ENCODE data around the gene AIPL1. TPM values are rescaled to one million over a fixed set of nuclear protein-coding genes. Genes with fewer than 3 reads are reported as not detected.

AIPL1 gene
- total RNA-seq, 1 experiment from 2014 or later: not detected

DNA sequence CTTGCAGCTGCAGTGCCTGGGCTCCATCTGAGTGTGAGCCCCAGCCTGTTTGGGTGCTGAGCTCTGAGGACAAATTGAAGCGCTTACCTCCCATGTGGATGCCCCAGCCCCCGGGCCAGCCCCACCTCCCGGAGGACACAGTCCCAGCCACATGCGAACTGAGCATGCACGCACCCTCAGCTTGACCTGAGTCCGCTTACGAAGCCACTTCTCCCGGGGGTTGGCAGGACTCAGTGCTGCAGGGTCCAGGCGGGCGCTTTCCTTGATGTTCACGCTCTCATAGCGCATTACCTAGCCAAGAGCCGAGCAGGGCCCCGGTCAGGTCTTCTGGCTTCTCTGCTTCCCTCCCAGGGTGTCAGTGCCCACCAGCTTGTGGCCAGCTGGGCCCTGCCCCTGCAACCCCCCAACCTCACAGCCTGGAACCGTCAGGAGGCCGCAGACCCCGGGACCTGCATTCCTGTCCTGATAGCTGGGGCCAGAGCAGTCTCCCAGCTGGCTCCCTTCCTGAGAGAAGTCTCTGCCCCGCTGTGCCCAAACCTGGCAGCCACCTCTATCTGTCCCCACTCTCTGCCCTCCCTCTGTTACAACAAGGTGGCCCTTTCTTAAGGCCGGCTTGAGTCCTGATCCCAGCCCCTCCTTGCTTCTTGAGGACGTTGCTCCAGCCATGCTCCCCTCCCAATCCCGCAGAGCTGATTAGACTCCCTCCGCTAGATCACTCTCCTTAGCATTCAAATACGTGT is 33.3 kb upstream of the AIPL1 start:
- peak; percentile 64 for DNase-seq (ENCODE audit: low spot score)
- in situ Hi-C loops (cut with HindIII; ENCODE audit: low sequenced_read_pairs): no loop called here

DNA sequence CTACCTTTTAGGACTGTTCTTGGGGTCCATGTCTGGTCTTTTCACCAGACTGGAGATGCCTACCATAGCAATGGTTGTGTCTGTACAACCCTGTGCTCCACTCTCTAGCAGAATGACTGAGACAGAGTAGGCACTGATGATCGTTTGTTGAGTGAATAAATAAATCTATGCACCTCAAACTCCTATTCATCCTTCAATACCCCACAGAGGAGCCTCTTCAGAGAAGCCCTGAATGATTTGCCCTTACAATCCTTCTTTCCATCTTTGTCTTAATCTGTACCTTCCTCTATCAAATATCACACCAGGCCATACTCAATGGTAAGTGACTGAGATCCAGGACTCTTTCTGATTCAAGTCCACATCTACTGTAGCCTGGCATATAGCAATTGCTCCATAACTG is 32.6 kb upstream of the AIPL1 start:
- no peak for DNase-seq (ENCODE audit: low spot score)
- in situ Hi-C loops (cut with HindIII; ENCODE audit: low sequenced_read_pairs): no loop called here

DNA sequence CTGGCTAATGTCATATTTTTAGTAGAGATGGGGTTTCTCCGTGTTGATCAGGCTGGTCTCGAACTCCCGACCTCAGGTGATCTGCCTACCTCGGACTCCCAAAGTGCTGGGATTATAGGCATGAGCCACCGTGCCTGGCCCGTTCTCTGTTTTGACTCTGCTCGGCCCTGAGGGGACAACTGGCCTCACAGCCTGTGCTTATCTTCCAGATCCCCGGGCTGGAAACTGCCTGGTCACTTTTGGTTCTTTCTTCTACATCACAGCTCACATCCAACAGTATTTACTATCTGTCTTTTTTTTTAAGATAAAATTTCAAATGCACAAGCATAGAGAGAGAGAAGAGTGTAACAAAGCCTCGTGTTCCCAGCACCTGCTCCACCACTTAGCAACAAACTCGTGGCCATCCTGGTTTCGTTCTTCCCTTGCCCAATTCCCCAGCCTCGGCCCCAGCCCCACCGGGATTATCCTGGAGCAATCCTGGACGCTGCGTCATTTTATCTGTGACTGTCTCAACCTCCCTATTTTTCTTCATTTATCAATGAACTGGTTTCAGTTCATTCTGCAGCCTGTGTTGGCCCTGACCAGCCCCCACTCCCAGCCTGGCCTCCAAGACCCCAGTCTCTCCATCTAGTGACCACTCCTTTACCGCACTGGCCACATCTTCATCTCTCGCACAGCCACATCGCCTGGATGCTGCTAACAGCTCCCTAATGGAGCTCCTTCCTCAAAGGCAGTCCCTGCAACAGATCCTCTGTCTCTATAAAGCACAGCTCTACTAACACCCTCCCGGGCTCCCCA is 30.5 kb upstream of the AIPL1 start:
- DNase-seq (ENCODE audit: low spot score): no peak
- in situ Hi-C loops (cut with HindIII; ENCODE audit: low sequenced_read_pairs): no loop called here

DNA sequence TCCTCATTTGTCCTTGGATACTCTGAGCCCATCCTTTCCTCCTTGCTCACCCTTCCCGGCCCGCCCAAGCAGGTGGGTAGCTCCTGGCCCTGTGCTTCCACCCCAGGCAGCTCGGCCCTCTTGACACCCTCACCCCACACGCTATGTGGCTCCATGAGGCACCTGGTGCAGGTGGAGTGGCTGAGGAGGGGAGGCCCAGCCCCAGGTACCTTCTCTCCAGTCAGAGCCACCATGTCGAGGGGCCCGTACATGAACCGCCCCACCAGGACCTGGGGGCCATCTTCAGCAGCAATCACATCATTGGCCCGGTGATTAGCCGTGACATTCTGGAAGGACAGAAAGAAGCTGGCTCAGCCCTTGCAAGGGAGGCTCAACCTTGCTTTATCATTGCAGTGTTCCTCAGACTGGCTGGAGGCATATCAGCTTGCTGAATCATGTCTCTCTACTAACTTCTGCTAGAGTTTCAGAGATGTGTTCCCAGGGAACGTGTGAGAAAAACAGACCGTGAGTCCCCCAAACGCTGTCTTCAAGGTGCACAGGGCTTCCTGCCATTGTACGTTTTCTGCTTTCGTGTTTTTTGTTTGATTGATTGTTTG is 29.6 kb upstream of the AIPL1 start:
- DNase-seq (ENCODE audit: low spot score): no peak
- in situ Hi-C loops (cut with HindIII; ENCODE audit: low sequenced_read_pairs): no loop called here

DNA sequence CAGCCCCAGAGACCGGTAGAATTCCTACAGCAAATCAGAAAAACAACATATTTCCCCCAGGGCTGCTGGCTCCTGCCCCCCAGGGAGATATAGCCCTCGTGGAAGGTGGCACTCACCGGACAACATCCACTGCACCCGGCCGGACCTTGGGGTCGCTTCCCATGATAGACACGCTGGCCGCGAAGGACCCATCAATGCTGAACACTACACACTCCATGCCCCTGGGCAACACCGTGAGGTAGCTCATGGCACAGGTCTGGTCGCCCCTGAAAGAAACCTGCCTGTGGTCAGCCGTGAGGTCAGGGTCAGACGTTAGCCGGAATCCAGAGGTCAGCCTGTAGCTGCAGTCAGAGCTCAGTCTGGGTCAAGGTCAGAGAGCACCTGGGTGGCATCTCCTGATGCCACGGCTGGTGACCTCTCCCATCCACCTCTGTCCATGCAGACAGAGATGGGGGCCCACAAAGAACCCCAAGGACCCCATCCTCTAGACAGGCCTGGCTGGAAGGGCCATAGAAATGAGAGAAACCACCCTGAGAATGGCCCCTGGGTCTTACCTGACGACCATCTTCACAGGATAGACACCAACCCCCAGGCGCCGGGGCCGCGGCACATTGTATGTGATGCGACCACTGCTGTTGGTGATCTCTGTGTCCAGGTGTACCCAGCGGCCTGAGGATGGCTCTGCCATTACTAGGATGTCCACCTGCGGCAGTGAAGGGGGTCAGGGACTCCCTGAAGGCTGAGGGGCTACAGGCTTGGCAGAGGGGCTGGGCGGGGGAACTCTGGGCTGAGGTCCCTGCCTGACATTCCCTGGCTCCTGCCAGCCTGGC is 28.9 kb upstream of the AIPL1 start:
- DNase-seq (ENCODE audit: low spot score): no peak
- in situ Hi-C loops (cut with HindIII; ENCODE audit: low sequenced_read_pairs): no loop called here

DNA sequence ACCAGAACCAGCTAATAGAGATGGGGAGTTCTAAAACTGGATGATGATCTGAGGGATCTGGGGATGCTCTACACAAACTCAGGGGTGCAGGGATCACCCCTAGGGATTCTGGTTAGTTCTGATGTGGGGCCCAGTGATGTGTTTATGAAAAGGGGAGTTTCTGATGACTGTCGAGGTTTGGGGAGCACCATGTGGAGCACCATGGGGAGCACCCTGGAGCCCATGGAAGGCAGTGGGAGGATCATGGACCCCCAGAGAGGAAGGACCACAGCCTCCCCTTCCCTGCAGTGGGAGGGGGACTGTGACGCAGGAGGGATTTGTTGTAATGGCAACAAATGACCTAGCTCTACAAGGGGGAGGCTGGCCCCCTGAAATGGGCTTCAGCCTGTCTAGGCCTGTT is 27.8 kb upstream of the AIPL1 start:
- DNase-seq (ENCODE audit: low spot score): no peak

DNA sequence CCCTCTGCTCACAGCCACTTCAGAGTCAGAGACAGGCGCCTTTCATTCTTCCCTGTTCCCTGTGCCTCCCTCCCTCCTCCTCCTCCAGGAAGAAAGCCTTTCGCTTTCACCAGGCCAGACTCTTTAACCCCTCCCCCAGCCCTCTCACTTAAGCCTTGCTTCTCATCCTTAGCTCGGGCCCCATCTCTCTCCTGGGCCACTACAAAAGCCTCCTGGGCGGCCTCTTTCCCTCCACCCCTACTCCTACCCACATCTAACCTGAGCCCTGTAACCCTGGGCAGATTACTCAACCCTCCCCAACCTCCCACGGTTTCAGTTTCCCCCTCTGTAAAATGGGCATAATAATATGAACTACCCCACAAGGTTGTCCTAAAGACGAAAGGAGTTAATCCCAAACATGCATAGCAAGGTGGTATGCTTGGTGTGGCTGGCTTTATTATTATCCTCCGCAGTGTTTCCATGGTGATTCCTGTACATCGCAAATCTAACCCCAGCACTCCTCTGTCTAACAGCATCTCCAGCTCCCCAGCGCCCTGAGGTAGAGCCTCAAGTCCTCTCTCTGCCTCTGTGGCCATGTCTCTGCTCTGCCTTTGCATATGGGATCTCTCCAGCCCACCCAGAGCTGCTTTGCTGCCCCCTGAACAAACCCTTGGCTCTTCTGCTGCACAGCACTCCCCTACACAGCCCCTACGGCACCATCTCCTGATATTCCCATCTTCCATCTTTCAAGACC is 27.0 kb upstream of the AIPL1 start:
- DNase-seq (ENCODE audit: low spot score): no peak
- in situ Hi-C loops (cut with HindIII; ENCODE audit: low sequenced_read_pairs): no loop called here

More for the DNA sequence above, 27.8 kb upstream of the AIPL1 start:
- in situ Hi-C loops (cut with HindIII; ENCODE audit: low sequenced_read_pairs): no loop called here

DNA sequence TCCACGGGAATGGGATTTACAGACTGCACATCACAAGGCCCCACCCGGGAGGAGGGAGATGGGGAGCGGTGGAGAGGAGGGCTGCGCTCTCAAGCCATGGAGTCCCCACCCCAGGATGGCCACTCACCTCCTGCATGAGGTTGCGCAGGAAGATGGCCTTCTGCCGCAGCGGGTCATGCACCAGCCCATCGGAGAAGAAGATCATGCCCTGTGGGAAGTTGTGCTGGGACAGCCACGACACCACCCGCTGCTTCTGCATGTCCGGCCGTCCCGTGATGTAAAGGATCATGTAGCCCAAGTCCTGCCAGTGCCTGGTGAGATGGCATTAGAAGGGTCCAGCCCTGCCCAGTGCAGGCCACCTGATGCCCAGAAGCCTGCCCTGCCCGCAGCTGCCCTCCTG is 26.3 kb upstream of the AIPL1 start:
- in situ Hi-C loops (cut with HindIII; ENCODE audit: low sequenced_read_pairs): no loop called here

DNA sequence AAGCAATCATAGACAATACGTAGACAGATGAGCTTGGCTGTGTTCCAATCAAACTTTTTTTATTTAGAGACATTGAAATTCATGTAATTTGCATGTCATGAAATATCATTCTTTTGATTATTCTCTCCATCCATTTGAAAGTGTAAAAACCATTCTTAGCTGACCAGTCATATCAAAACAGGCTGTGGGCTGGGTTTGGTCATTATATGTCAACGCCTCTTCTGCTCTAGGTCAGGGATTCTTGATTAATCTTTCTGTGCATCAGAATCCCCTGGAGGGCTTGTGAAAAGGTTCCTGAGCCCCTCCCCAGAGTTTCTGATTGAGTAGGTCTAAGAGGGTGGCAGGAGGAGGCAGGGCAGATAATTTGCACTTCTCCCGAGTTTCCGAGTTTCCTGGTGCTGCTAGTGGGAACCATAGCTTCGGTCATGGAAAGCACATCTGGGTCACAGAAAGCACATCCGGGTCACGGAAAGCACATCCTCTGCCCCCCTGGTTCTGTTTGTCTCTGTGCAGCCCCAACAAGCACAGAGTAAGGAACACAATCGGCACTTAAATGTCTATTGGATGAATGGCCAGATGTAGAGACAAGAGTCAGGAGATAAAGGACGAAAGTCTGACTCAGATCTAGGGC is 25.7 kb upstream of the AIPL1 start:
- no peak for DNase-seq (ENCODE audit: low spot score)
- in situ Hi-C loops (cut with HindIII; ENCODE audit: low sequenced_read_pairs): no loop called here

More for the DNA sequence above, 26.3 kb upstream of the AIPL1 start:
- DNase-seq (ENCODE audit: low spot score): no peak

DNA sequence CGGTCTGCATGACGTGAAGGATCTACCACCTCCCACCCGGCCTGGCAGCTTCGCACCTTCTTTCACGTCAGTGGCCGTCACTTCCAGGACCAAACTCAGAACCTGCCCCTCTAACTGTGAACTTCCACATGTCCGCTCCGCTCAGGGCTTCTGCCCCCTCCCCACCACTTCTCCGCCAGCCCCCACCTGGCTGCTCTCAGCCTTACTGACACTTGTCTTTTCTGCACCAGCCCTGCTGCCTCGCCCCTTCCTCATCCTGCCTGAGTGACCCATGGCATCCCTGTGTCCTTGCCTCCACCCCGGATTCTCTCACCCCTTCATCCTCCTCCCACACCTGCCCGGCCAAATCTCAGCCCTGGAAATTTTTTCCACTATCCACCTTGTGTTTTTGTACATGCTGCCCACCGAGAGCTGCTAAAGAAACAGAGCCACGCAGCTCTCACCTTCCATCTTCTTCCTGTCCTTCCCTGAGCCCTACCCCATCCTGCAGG is 23.6 kb upstream of the AIPL1 start:
- no peak for DNase-seq (ENCODE audit: low spot score)
- in situ Hi-C loops (cut with HindIII; ENCODE audit: low sequenced_read_pairs): no loop called here

DNA sequence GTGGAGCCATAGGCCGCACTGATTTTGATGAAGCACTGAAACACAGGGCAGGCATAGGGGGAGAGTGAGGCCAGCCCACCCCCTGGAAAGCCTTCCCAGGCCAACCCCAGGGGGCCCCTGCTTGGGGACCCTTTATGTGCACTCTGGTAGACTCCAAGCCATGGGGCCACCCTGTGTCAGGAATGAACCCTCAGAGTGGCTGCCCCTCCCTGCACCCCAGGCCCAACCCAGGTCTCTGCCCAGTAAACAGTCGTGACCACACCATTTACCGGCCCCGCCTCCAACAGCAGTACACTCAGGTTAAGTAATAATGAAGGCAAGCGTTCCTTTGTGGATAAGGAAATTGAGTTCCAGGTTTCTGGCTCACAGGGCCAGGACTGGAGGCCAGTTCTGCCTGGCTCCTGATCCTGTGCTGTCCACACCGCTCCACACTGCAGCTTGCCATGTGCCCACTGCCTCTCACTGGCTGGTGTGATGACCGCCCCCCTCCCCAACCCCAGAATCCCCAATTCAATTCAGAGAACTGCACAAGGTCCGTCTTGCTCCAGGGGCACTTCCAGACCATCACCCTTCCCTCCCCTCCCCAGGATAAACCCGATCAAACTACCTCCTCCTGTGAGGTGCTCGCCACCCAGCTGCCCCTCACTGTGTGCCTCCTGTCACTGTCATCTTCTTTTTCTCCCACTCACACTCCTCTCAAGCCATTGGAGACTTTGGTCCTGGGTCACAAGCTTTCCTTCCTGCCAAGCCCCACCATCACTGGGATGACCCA is 23.0 kb upstream of the AIPL1 start:
- DNase-seq (ENCODE audit: low spot score): no peak

DNA sequence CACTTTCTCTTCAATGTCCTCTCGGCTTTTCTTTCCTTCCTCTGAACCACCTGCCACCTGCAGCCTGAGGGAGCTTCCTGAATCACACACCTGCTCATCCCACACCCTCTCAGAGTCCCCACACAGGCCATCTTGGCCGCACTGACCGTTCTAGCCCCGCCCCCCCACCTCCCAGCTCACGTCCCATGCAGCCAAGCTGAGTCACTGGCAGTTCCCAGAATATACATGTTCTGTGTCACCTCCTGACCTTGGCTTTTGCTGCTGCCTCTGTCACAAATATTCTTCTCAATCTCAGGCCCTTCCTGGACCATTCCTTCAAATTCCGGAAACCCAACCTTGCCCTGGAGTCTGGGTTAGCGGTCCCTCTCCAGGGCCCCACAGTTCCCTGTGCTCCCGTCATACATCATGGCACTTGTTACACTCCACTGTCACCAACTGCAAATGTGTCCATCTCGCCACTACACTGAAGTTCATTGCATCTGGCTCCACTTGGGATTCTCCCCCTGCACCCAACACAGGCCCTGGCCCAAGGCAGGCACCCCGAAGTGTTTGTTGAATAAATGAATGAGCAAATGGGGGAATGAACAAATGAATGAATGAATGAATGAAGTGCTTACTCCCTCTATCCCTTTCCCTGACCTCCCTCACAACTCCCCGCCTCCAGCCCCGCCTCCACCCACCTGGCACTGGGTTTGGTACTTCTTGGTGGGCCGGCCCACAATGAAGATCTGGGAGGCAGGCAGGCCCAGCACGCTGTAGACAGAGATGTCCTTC is 22.2 kb upstream of the AIPL1 start:
- DNase-seq (ENCODE audit: low spot score): no peak
- in situ Hi-C loops (cut with HindIII; ENCODE audit: low sequenced_read_pairs): no loop called here

More for the DNA sequence above, 23.0 kb upstream of the AIPL1 start:
- in situ Hi-C loops (cut with HindIII; ENCODE audit: low sequenced_read_pairs): no loop called here

DNA sequence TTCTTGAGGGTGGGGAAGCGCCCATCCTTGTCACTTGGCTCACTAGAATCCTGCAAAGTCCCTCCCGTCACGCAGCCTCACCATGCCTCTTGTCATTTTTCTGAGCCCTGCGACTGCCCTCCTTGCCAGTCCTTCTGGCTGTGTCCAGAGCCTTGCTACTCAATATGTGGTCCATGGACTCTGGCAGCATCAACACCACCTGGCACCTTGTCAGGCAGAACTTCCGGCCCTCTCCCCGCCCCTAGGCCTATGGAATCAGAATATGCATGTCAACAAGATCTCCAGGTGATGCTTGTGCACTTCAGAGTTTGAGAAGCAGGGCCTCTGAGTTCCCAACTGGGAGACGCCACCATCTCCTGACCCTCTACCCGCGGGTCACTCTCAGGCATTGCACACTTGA is 21.4 kb upstream of the AIPL1 start:
- in situ Hi-C loops (cut with HindIII; ENCODE audit: low sequenced_read_pairs): no loop called here
- DNase-seq (ENCODE audit: low spot score): no peak

DNA sequence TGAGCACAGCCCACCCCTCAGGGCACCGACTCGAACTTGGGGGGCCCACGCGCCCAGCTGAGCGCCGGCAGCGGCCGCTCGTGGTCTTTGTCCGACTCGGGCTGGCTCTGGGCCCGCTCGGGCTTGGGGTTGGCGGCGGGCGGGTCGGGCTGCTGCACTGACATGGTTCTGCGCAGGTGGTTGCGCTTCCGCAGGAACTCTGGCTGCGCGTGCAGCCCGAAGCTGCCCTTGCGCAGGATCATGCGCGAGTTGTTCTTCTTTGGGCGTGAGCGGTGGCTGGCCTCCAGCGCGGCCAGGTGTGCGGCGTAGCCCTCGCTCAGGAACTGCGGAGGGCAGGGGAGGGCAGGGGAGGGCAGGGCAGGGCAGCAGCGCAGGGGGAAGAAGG is 20.4 kb upstream of the AIPL1 start:
- DNase-seq (ENCODE audit: low spot score): no peak
- in situ Hi-C loops (cut with HindIII; ENCODE audit: low sequenced_read_pairs): no loop called here

DNA sequence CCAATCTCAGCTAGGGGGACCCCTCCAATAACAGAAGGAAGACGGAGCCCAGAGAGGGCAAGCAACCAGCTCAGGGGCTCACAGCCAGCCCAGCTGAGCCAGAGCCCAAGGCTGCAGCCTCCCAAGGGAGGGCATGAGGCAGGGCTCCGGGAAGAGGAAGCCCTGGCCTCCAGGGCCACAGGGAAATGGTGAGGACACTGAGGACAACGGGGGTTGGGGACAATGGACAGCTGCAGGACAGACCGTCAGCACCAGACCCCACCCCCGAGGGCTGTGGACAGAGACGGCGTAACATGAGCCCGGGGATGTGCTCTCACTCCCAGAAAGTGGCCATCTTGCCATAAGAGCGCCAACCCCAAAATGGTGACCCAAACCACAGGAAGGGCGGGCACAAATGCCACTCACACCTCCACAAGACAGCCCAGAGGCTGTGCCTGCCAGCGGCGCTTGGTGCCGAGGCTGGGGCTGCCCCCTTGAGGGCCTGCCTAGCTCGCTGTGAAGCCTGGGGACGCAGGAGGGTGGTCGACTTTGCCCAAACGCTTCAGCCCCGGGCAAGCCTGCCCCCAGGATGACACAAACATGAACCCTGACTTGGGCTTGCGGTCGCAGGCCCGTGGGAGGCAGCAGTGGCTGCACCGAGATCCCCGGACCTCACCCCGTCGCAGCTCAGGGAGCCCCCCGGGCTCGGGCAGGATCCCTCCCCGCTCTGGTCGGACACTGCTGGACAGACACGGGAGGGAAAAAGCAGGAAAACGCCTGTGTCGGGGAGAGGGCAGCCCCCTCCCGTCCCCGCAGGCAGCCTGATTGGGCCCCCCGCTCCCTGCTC is 19.8 kb upstream of the AIPL1 start:
- DNase-seq (ENCODE audit: low spot score): no peak

More for the DNA sequence above, 19.8 kb upstream of the AIPL1 start:
- in situ Hi-C loops (cut with HindIII; ENCODE audit: low sequenced_read_pairs): no loop called here
